Measurements from ENCODE around the gene TMEM43.

Gene TMEM43

DNA sequence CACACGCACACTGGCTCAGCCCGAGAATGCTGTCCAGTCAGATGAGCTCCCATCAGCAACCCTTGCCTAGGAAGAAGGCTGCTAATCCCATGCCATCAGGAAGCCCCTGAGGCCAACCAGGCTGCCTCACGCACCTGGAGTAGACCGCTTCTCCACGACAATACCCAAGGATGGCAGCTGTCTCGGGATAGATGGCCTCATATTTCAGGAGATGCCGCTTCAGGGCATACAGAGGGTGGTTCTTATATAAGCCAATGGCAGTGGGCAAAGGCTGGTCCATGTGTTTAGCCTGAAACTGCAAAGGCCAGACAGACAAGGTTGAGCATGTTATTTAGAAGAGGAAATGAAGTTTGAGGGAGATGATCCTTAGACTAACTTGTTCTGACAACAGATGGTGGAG is 31.3 kb downstream of the TMEM43 start:
- no peak for DNase-seq (ENCODE audit: low read depth)
- no peak overlapping the region for H3K4me3 ChIP-seq (ENCODE audit: control insufficient read depth, low read depth, low read length)
- TF ChIP-seq, protein P1, sequence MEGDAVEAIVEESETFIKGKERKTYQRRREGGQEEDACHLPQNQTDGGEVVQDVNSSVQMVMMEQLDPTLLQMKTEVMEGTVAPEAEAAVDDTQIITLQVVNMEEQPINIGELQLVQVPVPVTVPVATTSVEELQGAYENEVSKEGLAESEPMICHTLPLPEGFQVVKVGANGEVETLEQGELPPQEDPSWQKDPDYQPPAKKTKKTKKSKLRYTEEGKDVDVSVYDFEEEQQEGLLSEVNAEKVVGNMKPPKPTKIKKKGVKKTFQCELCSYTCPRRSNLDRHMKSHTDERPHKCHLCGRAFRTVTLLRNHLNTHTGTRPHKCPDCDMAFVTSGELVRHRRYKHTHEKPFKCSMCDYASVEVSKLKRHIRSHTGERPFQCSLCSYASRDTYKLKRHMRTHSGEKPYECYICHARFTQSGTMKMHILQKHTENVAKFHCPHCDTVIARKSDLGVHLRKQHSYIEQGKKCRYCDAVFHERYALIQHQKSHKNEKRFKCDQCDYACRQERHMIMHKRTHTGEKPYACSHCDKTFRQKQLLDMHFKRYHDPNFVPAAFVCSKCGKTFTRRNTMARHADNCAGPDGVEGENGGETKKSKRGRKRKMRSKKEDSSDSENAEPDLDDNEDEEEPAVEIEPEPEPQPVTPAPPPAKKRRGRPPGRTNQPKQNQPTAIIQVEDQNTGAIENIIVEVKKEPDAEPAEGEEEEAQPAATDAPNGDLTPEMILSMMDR (conservative IDR thresholded peaks at IDR 0.05; ENCODE audit: control insufficient read depth, insufficient read depth, low read depth, low read length), result no peak

DNA sequence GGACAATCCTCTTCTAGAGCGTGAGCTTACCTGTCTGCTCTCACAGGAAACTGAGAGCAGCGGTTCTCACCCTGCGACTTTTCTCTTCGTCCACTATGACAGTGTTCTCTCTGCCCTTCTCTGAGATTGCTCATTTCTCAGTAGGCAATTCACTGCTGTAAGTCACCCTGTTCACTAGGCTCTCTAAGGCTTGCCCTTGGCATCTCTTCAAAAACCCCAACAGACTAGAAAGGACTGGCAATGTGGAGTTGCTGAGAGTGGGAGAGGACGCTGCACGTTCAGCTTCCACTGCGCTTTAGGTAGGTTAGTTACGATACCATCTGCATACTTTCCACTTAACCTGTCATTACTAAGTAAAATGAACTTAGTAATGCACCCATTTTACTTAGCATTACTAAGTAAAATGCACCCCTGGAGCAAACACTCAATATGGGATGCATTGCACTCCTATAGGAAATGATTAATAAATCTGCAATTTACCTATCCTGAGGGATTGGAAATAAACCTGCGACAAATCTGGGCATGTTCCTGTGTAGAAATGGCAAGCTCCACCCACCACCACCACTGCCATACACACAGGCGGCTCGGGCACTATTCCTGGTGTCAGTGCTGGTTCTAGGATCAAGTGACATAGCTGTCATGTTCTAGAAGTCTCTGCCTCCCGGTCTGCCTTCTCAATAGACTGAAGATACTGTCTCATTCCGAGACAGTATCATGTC is 32.1 kb downstream of the TMEM43 start:
- no peak overlapping the region for H3K4me3 ChIP-seq (ENCODE audit: control insufficient read depth, low read depth, low read length)
- DNase-seq (ENCODE audit: low read depth), result no peak
- TF ChIP-seq, protein P1 (conservative IDR thresholded peaks at IDR 0.05; ENCODE audit: control insufficient read depth, insufficient read depth, low read depth, low read length), result no peak

DNA sequence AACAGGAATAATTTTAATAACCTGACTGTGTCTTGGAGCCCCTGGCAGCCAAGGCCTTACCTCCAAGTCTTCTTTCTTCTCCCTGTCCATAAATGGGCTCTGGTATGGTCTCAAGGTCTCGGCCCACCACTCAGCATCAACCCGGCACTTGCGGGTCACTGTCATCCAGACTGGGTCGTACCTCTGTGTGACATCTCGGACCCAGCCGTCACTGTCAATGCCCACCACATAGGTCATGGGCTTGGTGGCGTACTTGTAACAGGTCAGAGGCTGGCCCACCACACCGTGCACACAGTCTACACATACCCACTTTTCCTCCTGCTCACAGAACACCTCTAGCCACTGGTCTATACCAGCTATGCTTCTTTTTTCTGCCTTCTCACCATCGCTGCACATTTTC is 33.1 kb downstream of the TMEM43 start:
- no peak for DNase-seq (ENCODE audit: low read depth)
- TF ChIP-seq, protein P1 (conservative IDR thresholded peaks at IDR 0.05; ENCODE audit: control insufficient read depth, insufficient read depth, low read depth, low read length), result no peak
- H3K4me3 ChIP-seq (ENCODE audit: control insufficient read depth, low read depth, low read length), result no peak overlapping the region

DNA sequence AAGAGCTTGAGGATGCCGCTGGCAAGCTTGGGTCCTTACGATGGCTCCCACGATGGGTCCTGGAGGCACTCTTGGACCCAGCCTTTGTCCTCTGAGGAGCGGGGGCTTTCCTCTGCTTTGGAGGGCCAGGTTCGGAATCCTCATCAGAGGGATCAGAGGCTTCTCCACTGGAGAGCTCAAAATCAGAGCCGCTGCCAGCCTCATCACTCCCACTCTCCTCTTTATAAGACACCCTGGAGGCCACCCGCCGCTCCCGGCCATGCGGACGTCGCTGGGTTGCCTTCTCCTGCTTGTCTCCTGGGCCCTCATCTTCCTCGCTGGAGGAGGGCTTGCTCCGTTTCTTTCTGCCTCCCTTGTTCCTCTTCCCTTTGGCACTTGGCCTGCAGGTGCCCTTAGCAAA is 33.5 kb downstream of the TMEM43 start:
- H3K4me3 ChIP-seq (ENCODE audit: control insufficient read depth, low read depth, low read length), result no peak overlapping the region
- DNase-seq (ENCODE audit: low read depth), result no peak
- TF ChIP-seq, protein P1 (conservative IDR thresholded peaks at IDR 0.05; ENCODE audit: control insufficient read depth, insufficient read depth, low read depth, low read length), result no peak

DNA sequence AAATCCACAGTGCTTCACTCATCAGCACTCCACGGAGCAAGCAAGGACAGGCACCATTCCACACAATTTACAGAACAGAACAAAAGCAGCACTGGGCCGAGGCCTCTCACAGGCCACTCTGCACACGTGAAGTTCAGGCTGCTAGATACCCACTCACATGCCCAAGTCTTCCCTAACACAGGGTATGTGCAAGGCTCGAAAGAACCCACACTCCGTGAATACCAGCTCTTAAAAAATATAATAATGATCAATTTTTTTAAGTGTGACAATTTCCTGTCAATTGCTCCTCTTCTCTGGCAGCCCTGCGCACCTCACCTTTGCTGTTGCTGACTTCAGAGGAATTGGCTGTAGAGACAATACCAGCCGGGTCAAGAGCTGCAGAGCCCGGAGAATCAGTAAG is 34.6 kb downstream of the TMEM43 start:
- TF ChIP-seq, protein P1 (conservative IDR thresholded peaks at IDR 0.05; ENCODE audit: control insufficient read depth, insufficient read depth, low read depth, low read length), result no peak
- DNase-seq (ENCODE audit: low read depth), result no peak
- H3K4me3 ChIP-seq (ENCODE audit: control insufficient read depth, low read depth, low read length), result no peak overlapping the region

DNA sequence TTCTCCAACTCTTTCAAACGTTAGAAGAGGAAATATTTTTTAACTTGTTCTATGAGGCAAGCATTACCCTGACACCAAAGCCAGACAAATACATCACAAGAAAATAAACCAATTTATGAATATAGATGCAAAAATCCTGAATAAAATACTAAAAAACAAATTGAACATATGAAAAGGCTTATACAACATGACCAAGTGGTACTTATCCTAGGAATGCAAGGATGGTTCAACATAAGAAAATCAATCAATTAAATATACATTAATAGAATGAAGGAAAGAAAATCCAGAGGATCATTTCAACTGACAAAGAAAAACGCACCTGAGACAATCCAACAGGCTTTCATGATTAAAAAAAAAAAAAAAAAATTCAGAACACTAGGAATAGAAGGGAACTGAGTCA is 36.4 kb downstream of the TMEM43 start:
- no peak for DNase-seq (ENCODE audit: low read depth)
- TF ChIP-seq, protein P1 (conservative IDR thresholded peaks at IDR 0.05; ENCODE audit: control insufficient read depth, insufficient read depth, low read depth, low read length), result no peak

DNA sequence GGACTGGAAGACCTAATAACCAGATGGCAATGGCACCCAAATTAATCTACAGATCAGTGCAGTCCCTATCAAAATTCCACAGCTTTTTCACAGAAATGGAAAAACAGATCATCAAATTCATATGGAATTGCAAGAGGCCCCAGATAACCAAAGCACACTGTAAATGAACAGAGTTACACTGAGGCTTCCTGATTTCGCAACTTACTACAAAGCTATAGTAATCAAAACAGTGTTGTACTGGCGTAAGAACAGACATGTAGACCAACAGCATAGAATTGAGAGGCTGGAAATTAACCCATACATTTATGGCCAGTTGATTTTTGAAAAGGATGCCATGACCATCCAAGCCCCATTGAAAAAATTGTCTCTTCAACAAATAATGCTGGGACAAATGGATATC is 37.3 kb downstream of the TMEM43 start:
- TF ChIP-seq, protein P1 (conservative IDR thresholded peaks at IDR 0.05; ENCODE audit: control insufficient read depth, insufficient read depth, low read depth, low read length), result no peak
- no peak overlapping the region for H3K4me3 ChIP-seq (ENCODE audit: control insufficient read depth, low read depth, low read length)
- no peak for DNase-seq (ENCODE audit: low read depth)

More for the DNA sequence above, 36.4 kb downstream of the TMEM43 start:
- no peak overlapping the region for H3K4me3 ChIP-seq (ENCODE audit: control insufficient read depth, low read depth, low read length)

All from fibroblast of mammary gland (primary cell).